Measurements from ENCODE around the gene CNTN2. TPM values are rescaled to one million over a fixed set of nuclear protein-coding genes. Genes with fewer than 3 reads are reported as not detected.

The CNTN2 gene
- polyA plus RNA-seq, 1 donor from 2014 or later = 3.2 TPM

- Histone ChIP-seq H3K36me3 (ENCODE audit: insufficient read depth, low read length) (no peaks in the 10 kb centered on the region), H4K20me1 (ENCODE audit: insufficient read depth) (no peaks in the 10 kb centered on the region), H3K27ac (ENCODE audit: low read length) (no peak overlapping the region)
Measured at GRCh38 chr1:205067031-205067430, 24.0 kb downstream of the CNTN2 start.

GRCh38 chr1:205068001-205068400 lies 25.0 kb downstream of the CNTN2 start:
- Histone ChIP-seq H2AFZ (ENCODE audit: low read depth, low read length) (no peak overlapping the region), H3K36me3 (ENCODE audit: insufficient read depth, low read length) (no peaks in the 10 kb centered on the region), H3K79me2 (replicated peaks; ENCODE audit: insufficient read depth, low read length) (no peaks in the 10 kb centered on the region), H3K27ac (ENCODE audit: low read length) (no peak overlapping the region), H3F3A (ENCODE audit: insufficient read depth, low read length, poor library complexity, severe bottlenecking) (no peaks in the 10 kb centered on the region), H3K9me3 (ENCODE audit: low read length) (no peaks in the 10 kb centered on the region), H3K4me2 (ENCODE audit: low read length) (no peak overlapping the region), H3K4me3 (ENCODE audit: low read length) (no peak overlapping the region), H3K9me2 (ENCODE audit: insufficient read depth, low read length) (no peaks in the 10 kb centered on the region), H3K27me3 (ENCODE audit: insufficient read depth, low read depth, low read length) (no peaks in the 10 kb centered on the region), H3K9ac (ENCODE audit: low read length) (no peak overlapping the region), H4K20me1 (ENCODE audit: insufficient read depth) (no peaks in the 10 kb centered on the region)
- TF ChIP-seq TAF1 (IDR thresholded peaks at IDR 0.05; ENCODE audit: low read depth) (no peak), SMC3 (conservative IDR thresholded peaks at IDR 0.05; ENCODE audit: poor library complexity) (no peak), EP300 (conservative IDR thresholded peaks at IDR 0.05; ENCODE audit: poor library complexity, severe bottlenecking) (no peak), EZH2 (IDR thresholded peaks at IDR 0.05; ENCODE audit: borderline replicate concordance, insufficient read depth, low read length, poor library complexity, severe bottlenecking) (no peak), MXI1 (conservative IDR thresholded peaks at IDR 0.05; ENCODE audit: poor library complexity, severe bottlenecking) (no peak), CTCF (IDR thresholded peaks at IDR 0.05; ENCODE audit: poor library complexity, severe bottlenecking) (no peak)
- TF ChIP-seq, protein P1, sequence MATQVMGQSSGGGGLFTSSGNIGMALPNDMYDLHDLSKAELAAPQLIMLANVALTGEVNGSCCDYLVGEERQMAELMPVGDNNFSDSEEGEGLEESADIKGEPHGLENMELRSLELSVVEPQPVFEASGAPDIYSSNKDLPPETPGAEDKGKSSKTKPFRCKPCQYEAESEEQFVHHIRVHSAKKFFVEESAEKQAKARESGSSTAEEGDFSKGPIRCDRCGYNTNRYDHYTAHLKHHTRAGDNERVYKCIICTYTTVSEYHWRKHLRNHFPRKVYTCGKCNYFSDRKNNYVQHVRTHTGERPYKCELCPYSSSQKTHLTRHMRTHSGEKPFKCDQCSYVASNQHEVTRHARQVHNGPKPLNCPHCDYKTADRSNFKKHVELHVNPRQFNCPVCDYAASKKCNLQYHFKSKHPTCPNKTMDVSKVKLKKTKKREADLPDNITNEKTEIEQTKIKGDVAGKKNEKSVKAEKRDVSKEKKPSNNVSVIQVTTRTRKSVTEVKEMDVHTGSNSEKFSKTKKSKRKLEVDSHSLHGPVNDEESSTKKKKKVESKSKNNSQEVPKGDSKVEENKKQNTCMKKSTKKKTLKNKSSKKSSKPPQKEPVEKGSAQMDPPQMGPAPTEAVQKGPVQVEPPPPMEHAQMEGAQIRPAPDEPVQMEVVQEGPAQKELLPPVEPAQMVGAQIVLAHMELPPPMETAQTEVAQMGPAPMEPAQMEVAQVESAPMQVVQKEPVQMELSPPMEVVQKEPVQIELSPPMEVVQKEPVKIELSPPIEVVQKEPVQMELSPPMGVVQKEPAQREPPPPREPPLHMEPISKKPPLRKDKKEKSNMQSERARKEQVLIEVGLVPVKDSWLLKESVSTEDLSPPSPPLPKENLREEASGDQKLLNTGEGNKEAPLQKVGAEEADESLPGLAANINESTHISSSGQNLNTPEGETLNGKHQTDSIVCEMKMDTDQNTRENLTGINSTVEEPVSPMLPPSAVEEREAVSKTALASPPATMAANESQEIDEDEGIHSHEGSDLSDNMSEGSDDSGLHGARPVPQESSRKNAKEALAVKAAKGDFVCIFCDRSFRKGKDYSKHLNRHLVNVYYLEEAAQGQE (IDR thresholded peaks at IDR 0.05; ENCODE audit: borderline replicate concordance) = no peak

More at GRCh38 chr1:205067031-205067430, 24.0 kb downstream of the CNTN2 start:
- no peaks in the 10 kb centered on the region for H3F3A ChIP-seq (ENCODE audit: insufficient read depth, low read length, poor library complexity, severe bottlenecking)
- no peak overlapping the region for H2AFZ ChIP-seq (ENCODE audit: low read depth, low read length)
- no peaks in the 10 kb centered on the region for H3K9me3 ChIP-seq (ENCODE audit: low read length)
- no peaks in the 10 kb centered on the region for H3K79me2 ChIP-seq (replicated peaks; ENCODE audit: insufficient read depth, low read length)
- TF ChIP-seq, protein P1 (IDR thresholded peaks at IDR 0.05; ENCODE audit: borderline replicate concordance) = no peak
- TF ChIP-seq EZH2 (IDR thresholded peaks at IDR 0.05; ENCODE audit: borderline replicate concordance, insufficient read depth, low read length, poor library complexity, severe bottlenecking) = no peak
- TF ChIP-seq MXI1 (conservative IDR thresholded peaks at IDR 0.05; ENCODE audit: poor library complexity, severe bottlenecking) = no peak
- no peak for TF ChIP-seq POLR2AphosphoS5 (IDR thresholded peaks at IDR 0.05)
- TF ChIP-seq SMC3 (conservative IDR thresholded peaks at IDR 0.05; ENCODE audit: poor library complexity) = no peak
- no peak for TF ChIP-seq TAF1 (IDR thresholded peaks at IDR 0.05; ENCODE audit: low read depth)
- TF ChIP-seq EP300 (conservative IDR thresholded peaks at IDR 0.05; ENCODE audit: poor library complexity, severe bottlenecking) = no peak
- TF ChIP-seq CTCF (IDR thresholded peaks at IDR 0.05; ENCODE audit: poor library complexity, severe bottlenecking) = no peak
- TF ChIP-seq RAD21 (conservative IDR thresholded peaks at IDR 0.05) = no peak
- no peak overlapping the region for H3K9ac ChIP-seq (ENCODE audit: low read length)
- H3K4me3 ChIP-seq (ENCODE audit: low read length) = no peak overlapping the region
- H3K27me3 ChIP-seq (ENCODE audit: insufficient read depth, low read depth, low read length) = no peaks in the 10 kb centered on the region
- no peak overlapping the region for H3K4me2 ChIP-seq (ENCODE audit: low read length)
- H3K9me2 ChIP-seq (ENCODE audit: insufficient read depth, low read length) = no peaks in the 10 kb centered on the region

All from neural cell (in vitro differentiated cells).